Liver (tissue), 9 donors: Measurements from ENCODE around the gene LIMCH1. TPM values are rescaled to one million over a fixed set of nuclear protein-coding genes. Genes with fewer than 3 reads are reported as not detected.

ENCODE experiments used
- DNase-seq: peaks from one replicate; pipeline ENCODE4 v3.0.0-alpha.2; 2017; ENCODE audit warnings: low spot score
- H3K27ac ChIP-seq, 2 donors: one replicate each; pipeline ENCODE4 v1.7.0; 2013; ENCODE audit warnings: inconsistent platforms in 2 of 2, low read length in 2 of 2, control low read depth in 1 of 2, low read depth in 1 of 2, mild to moderate bottlenecking in 1 of 2
- H3K27me3 ChIP-seq, 4 donors: one replicate each; pipeline versions ENCODE4 v1.6.1 to v1.7.0; 2013; ENCODE audit warnings: low read length in 3 of 4, inconsistent platforms in 1 of 4, mild to moderate bottlenecking in 1 of 4, moderate library complexity in 1 of 4; ENCODE audit not compliant: control insufficient read depth in 4 of 4, insufficient read depth in 4 of 4
- H3K36me3 ChIP-seq, 4 donors: one replicate each; pipeline versions ENCODE4 v1.6.1 to v1.7.0; 2013; ENCODE audit warnings: low read length in 3 of 4, mild to moderate bottlenecking in 3 of 4, low read depth in 1 of 4, moderate library complexity in 1 of 4; ENCODE audit not compliant: control insufficient read depth in 4 of 4, insufficient read depth in 3 of 4
- H3K4me1 ChIP-seq, 4 donors: one replicate each; pipeline versions ENCODE4 v1.6.1 to v1.7.0; 2013; ENCODE audit warnings: low read length in 3 of 4, mild to moderate bottlenecking in 3 of 4, moderate library complexity in 1 of 4; ENCODE audit not compliant: control insufficient read depth in 4 of 4, insufficient read depth in 4 of 4
- H3K4me3 ChIP-seq, 3 donors: one replicate each; pipeline versions ENCODE4 v1.6.1 to v1.7.0; 2013; ENCODE audit warnings: low read length in 3 of 3, control low read depth in 1 of 3, low read depth in 1 of 3, mild to moderate bottlenecking in 1 of 3
- H3K9ac ChIP-seq, 2 donors: one replicate each; pipeline ENCODE4 v1.7.0; 2013; ENCODE audit warnings: low read length in 2 of 2, mild to moderate bottlenecking in 2 of 2, moderate library complexity in 2 of 2, control low read depth in 1 of 2, low read depth in 1 of 2
- H3K9me3 ChIP-seq, 4 donors: one replicate each; pipeline versions ENCODE4 v1.6.1 to v1.7.0; 2013; ENCODE audit warnings: low read length in 3 of 4; ENCODE audit not compliant: control insufficient read depth in 4 of 4
- EGR1 ChIP-seq, 2 donors: IDR thresholded peaks; 2 replicates each; pipeline ENCODE4 v1.6.1; 2016 to 2018; ENCODE audit warnings: antibody characterized with exemption in 2 of 2, low read depth in 2 of 2
- FOXA1 ChIP-seq: IDR thresholded peaks from 2 replicates; pipeline ENCODE4 v1.6.1; 2016; ENCODE audit warnings: antibody characterized with exemption
- GABPA ChIP-seq, 2 donors: IDR thresholded peaks in 1 of 2; conservative IDR thresholded peaks in 1 of 2; 2 replicates each; pipeline ENCODE4 v1.6.1; 2016; ENCODE audit warnings: antibody characterized with exemption in 2 of 2, mild to moderate bottlenecking in 1 of 2, moderate library complexity in 1 of 2
- HNF4A ChIP-seq, 2 donors: conservative IDR thresholded peaks; 2 replicates each; pipeline ENCODE4 v1.6.1; 2016; ENCODE audit warnings: antibody characterized with exemption in 2 of 2, mild to moderate bottlenecking in 2 of 2
- HNF4G ChIP-seq: IDR thresholded peaks from 2 replicates; pipeline ENCODE4 v1.6.1; 2016; ENCODE audit warnings: antibody characterized with exemption
- JUND ChIP-seq, 2 donors: IDR thresholded peaks; 2 replicates each; pipeline ENCODE4 v1.6.1; 2016; ENCODE audit warnings: antibody characterized with exemption in 2 of 2
- MAX ChIP-seq: IDR thresholded peaks from 2 replicates; pipeline ENCODE4 v1.6.1; 2016; ENCODE audit warnings: antibody characterized with exemption
- NR2F2 ChIP-seq: IDR thresholded peaks from 2 replicates; pipeline ENCODE4 v1.6.1; 2016; ENCODE audit warnings: antibody characterized with exemption
- RAD21 ChIP-seq, 2 donors: IDR thresholded peaks; 2 replicates each; pipeline ENCODE4 v1.6.1; 2016; ENCODE audit warnings: antibody characterized with exemption in 2 of 2, mild to moderate bottlenecking in 2 of 2
- REST ChIP-seq: IDR thresholded peaks from 2 replicates; pipeline ENCODE4 v1.6.1; 2016; ENCODE audit warnings: antibody characterized with exemption, mild to moderate bottlenecking
- RXRA ChIP-seq, 2 donors: IDR thresholded peaks; 2 replicates each; pipeline ENCODE4 v1.6.1; 2017 to 2018; ENCODE audit warnings: antibody characterized with exemption in 2 of 2, mild to moderate bottlenecking in 1 of 2
- TAF1 ChIP-seq: conservative IDR thresholded peaks from 2 replicates; pipeline ENCODE4 v1.6.1; 2016; ENCODE audit warnings: antibody characterized with exemption, mild to moderate bottlenecking
- ZBTB33 ChIP-seq: IDR thresholded peaks from 2 replicates; pipeline ENCODE4 v1.6.1; 2016; ENCODE audit warnings: antibody characterized with exemption
- WGBS: extraction: QIAGEN DNeasy Blood & Tissue Kit; methylation state at CpG from one replicate; pipeline ENCODE4 v1.1.7; 2013; 5-methylcytosine and 5-hydroxymethylcytosine counted together
- polyA plus RNA-seq, 2 donors: library from polyadenylated mRNA; stranded (reverse) in 1 of 2; unstranded in 1 of 2; fragments of 200-250 nt in 1 of 2; fragments of >200 nt in 1 of 2; fragmentation: Nextera tagmentation in 1 of 2; extraction: Ambion mirVana in 1 of 2; gene quantifications; one replicate each; pipeline versions ENCODE4 v1.2.1 to v1.2.3, GENCODE V29; 2013 to 2015
- total RNA-seq, 2 donors: library from RNA; depleted of rRNA; stranded (reverse); fragments of >200 nt; gene quantifications; one replicate each; pipeline ENCODE4 v1.2.3, GENCODE V29; 2014
- donor health status: healthy.
- donor health status: healthy.
- donor health status: healthy.
- donor health status: healthy.
- donor health status: healthy.

Gene LIMCH1
- total and polyA plus RNA-seq, 4 donors, result 2.0 to 30.6 (median 8.1) TPM

- Histone ChIP-seq H3K27ac (peak overlapping the region in 1 of 2 donors; percentile 19), H3K9ac (no peak overlapping the region), H3K4me1 (no peaks in the 10 kb centered on the region), H3K4me3 (no peak overlapping the region), H3K36me3 (no peaks in the 10 kb centered on the region), H3K9me3 (no peaks in the 10 kb centered on the region), H3K27me3 (no peaks in the 10 kb centered on the region)
- TF ChIP-seq JUND (IDR thresholded peaks at IDR 0.05) (no peak), RXRA (IDR thresholded peaks at IDR 0.05) (no peak), REST (no peak)
- DNase-seq, result no peak
- 46% methylated on average over 6 of the region's 6 CpGs for WGBS
Measured at GRCh38 chr4:41535911-41536371, 2.0 kb upstream of the LIMCH1 start.

- DNase-seq, result no peak
- Histone ChIP-seq H3K27ac (no peak overlapping the region), H3K27me3 (no peaks in the 10 kb centered on the region), H3K4me1 (no peaks in the 10 kb centered on the region), H3K9me3 (no peaks in the 10 kb centered on the region), H3K36me3 (no peaks in the 10 kb centered on the region), H3K9ac (no peak overlapping the region), H3K4me3 (no peak overlapping the region)
- TF ChIP-seq REST (no peak), RXRA (IDR thresholded peaks at IDR 0.05) (no peak), ZBTB33 (no peak), JUND (IDR thresholded peaks at IDR 0.05) (no peak), NR2F2 (no peak), FOXA1 (no peak), MAX (no peak), TAF1 (no peak), GABPA (IDR thresholded peaks at IDR 0.05 in 1 of 2, conservative IDR thresholded peaks at IDR 0.05 in 1 of 2) (no peak), HNF4G (no peak), HNF4A (conservative IDR thresholded peaks at IDR 0.05) (no peak), EGR1 (IDR thresholded peaks at IDR 0.05; ENCODE audit: low read depth in 2 of 2) (no peak), RAD21 (IDR thresholded peaks at IDR 0.05) (no peak)
- 92% methylated on average over 1 of the region's 1 CpG for WGBS
Measured at GRCh38 chr4:41537292-41537890, 566 bp upstream of the LIMCH1 start.
